T47D (cell line): ENCODE results near the gene MNS1.
"Not testable (repeated sequence)": the region's sequence is repeated elsewhere in the genome, so short reads cannot be mapped to it uniquely, and the experiment has no call there.

ENCODE experiments used
- DNase-seq, 2 experiments: peaks; one replicate each; pipeline versions ENCODE4 v3.0.0 to v3.0.0-alpha.2; 2011 to 2012; ENCODE audit warnings: low read depth in 1 of 2, low spot score in 1 of 2
- JUND ChIP-seq: IDR thresholded peaks from 2 replicates; pipeline ENCODE4 v1.6.1; 2012; ENCODE audit warnings: low read depth
- in situ Hi-C: cut with HindIII; loops from 2 replicates; pipeline ENCODE4 v1.10.0; 2016; ENCODE audit warnings: low sequenced_read_pairs, low pct_unique_long_range_greater_than_20kb

The MNS1 gene

DNA sequence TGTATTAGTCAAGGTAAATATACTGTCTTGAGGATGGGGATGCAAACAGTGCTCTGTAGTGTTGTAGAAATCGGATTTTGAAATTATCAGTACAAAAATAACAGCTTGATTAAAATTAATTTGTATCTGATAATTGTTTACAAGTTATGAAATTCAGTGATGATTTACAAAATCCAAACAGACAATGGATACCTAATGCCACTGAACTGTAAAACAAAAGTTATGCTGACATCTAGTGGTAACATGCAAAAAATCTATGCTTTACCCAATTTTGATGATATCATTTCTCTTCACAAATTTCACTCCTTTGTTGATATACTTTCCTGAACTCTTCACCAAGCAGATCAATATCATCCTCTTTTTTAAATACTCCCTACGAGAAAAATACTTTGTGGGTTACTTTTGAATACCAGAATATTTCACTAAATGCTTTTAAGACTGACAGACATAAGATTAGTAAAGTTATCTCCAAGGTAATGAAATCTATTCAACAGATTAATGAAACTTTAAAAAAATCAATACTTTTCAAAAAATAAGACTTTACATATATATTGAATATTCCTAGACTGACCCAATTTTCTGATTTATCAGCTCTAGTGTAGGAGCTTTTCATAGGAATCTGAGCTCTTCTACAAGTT, 36.0 kb downstream of the MNS1 start:
- no peak for TF ChIP-seq JUND
- in situ Hi-C loops, result no loop called here
- DNase-seq, result peak; percentile 36 to 58

DNA sequence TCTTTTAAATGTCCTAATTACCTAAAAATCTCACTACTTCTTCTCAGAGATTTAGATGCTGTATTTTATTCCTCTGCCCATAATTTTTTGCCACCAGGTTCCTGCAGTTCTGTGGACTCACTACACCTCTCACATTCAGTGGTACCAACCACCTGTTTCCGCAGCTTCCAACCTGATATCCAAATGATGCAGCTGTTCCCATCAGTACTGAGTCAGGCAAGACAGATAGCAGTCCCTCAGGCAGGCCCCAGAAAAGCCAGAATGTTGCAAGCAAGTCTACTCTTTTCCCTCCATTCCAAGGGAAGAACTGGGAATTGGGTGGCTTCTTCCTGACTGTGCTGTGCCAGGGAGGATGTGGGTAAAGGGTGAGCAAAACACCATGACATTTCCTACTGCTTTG, 39.0 kb downstream of the MNS1 start:
- DNase-seq, result no peak
- no peak for TF ChIP-seq JUND
- in situ Hi-C loops, result no loop called here

DNA sequence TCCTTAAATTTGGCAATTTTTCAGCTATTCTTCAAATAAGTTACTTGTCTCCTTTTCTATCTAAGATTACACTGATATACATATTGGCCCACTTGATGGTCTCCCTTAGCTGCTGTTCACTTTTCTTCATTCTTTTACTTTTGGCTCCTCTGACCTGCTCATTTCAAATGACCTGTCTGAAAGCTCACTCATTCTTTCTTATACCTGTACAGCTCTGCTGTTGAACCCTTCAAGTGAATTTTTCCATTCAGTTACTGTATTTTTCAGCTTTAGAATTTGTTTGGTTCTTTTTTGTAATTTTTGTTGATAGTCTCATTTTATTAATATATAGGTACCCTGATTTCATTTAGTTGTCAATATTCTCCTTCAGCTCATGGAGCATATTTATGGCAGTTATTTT, 39.7 kb downstream of the MNS1 start:
- DNase-seq, result no peak
- no peak for TF ChIP-seq JUND
- in situ Hi-C loops, result no loop called here

DNA sequence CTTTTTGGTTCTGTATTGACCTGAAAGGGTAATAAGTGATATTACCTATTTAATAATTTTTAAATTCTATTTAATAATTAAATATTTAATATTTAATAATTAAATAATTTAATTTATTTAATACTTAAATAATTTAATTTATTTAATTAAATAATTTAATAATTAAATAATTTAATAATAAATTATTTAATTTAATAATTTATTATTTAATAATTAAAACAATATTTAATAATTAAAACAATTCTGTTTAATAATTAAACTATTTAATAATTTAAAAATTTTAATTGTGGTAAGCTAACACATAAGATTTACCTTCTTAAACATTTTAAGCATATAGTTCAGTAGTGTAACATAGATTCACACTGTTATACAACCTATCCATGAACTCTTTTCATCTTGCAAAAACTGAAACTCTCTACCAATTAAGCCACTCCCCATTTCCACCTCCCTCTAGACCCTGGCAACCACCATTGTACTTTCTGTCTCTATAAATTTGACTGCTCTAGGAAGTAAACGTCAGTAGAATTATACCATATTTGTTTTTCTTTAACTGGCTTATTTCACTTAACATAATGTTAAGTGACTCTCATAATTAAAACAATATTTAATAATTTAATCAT, 51.7 kb downstream of the MNS1 start:
- in situ Hi-C loops, DNase-seq: not testable (repeated sequence)

DNA sequence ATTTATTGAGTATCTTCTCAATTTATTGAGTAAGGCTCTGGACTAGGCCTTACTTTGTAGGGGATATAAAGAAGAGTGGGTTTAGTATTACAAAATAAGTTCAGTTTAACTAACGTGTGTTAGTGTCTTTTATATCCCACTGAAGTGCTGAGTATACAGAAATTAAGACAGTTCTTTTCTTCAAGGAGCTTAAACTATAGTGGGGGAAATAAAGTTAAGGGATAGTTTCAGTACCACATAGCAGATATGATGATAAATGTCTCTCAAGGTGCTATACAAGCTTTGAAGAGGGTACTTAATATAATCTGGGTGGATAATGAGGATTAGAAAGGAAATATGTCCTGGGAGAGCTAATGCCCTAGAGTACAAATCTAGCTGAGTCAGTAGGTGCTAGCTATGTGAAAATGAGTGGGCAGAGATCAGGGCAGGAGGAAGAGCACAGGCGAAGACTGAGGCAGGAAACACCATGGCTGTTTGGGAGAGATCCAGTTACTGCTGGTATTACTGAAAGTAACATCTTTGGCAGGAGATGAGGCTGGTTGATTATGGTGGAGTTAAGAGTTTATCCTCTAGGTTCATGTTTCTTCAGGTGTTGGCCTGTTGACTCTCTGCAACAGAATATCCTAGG, 53.7 kb downstream of the MNS1 start:
- no peak for TF ChIP-seq JUND
- DNase-seq, result no peak
- in situ Hi-C loops, result no loop called here

DNA sequence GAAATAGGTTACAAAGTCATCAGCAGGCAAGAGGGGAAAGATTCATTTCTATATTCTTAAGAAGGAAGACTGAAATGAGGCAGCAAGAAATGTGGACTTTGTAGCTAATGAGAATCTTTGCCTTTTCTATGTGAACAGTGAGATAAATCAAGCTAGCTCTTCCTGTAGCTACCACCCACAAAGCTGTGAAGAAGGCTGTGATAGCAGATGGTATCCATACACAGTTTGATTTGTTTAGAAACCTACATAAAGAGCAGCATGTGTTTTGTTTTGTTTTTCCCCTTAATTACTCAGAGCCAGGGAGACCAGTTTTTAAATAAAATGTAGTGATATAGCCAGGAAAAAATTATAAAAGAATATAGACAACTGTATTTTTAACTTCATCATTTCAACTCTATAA, 54.2 kb downstream of the MNS1 start:
- TF ChIP-seq JUND, result no peak
- no peak for DNase-seq
- in situ Hi-C loops, result no loop called here

DNA sequence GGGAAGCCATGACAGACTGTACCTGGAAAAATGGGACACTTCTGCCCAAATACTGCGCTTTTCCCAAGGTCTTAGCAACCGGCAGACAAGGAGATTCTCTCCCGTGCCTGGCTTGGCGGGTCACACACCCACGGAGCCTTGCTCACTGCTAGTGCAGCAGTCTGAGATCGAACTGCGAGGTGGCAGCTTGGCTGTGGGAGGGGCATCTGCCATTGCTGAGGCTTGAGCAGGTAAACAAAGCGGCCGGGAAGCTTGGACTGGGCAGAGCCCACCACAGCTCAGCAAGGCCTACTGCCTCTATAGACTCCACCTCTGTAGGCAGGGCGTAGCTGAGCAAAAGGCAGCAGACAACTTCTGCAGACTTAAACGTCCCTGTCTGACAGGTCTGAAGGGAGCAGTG, 65.7 kb downstream of the MNS1 start:
- DNase-seq, result not testable (repeated sequence)

DNA sequence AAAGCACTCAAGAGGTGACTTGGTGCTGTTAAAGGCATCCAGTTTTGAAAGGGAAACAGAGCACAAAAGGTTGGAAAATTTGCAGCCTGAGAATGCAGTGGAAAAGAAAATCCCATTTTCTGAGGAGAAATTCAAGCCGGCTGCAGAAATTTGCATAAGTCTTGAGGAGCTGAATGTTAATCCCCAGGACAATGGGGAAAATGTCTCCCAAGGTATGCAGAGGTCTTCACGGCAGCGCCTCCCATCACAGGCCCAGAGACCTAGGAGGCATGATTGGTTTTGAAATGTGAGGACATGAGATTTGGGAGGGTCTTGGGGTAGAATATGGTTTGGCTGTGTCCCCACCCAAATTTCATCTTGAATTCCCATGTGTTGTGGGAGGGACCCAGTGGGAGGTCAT, 67.6 kb downstream of the MNS1 start:
- DNase-seq, in situ Hi-C loops: not testable (repeated sequence)

More for the DNA sequence above, 65.7 kb downstream of the MNS1 start:
- in situ Hi-C loops, result not testable (repeated sequence)

DNA sequence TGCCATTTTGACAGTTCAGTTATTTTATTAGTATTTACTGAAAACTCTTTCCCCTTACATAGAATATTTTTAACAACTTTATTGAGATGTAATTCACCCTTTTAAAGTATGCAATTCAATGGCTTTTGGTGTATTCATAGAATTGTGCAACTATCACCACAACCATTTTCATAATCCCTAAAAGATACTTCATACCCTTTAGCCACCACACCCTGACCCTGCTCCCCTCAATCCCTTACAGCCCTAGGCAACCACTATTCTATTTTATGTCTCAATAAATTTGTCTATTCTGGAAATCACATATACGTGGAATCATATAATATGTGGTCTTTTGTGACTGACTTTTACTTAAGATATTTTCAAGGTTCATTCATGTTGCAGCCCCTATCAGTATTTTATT, 70.0 kb downstream of the MNS1 start:
- DNase-seq, result no peak
- TF ChIP-seq JUND, result no peak
- in situ Hi-C loops, result no loop called here

DNA sequence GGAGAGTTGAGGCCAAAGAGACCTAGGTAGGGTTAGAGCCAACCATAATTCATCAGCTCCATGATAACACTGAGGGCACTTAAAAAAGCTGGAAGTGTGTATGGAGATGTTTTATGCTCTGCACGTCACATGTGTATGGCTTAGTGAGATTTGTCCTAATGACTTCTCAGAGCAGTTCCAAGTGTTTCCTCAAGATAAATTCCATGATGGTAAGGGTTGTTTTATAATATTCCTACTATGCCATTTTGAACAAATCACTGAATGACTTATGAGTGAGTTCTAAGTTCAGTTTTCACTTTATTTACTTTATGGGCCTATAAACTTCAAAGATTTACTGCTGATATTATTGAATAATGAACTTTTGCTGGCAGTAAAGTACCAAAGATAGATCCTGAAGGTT, 71.7 kb downstream of the MNS1 start:
- in situ Hi-C loops, result no loop called here
- TF ChIP-seq JUND, result no peak

DNA sequence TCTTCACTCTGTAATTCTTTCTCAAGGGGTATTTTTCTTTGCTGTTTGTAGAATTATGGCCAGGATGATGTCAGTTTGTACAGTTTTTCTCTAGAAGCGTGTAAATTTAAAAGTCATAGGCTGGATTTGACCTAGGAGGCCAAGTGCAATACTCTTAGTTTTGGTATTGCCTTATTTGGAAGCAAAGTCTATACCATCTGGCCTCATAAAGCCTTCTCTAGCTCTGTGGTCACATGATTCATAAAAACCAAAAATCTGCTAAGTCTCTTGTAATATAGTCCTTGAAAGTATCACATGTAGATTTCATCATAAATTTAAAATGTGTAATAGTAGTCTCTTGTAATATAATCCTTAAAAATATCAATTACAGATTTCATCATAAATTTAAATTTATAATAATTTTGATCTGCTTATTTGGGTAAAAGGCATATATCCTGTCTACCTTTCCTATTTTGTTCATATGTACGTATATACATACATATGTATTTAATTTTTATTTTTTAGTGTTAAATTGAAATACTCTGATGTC, 74.1 kb downstream of the MNS1 start:
- TF ChIP-seq JUND, result no peak
- DNase-seq, result no peak
- in situ Hi-C loops, result no loop called here

More for the DNA sequence above, 71.7 kb downstream of the MNS1 start:
- DNase-seq, result no peak

DNA sequence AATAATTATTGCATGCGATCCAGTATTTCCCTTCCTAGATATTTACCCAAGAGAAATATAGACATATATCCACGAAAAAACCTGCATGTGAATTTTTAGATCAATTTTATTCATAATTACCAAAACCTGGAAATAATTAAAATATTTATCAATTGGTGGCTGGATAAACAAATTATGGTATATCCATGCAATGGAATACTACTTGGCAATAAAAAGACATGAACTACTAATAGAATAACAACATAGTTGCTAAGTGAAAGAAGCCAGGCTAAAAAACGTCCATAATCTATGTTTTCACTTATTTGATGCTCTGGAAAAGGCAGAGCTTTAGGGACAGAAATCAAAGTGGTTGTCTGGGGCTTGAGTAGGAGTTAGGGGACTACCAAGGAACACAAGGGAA, 79.0 kb downstream of the MNS1 start:
- in situ Hi-C loops, result no loop called here
- DNase-seq, result no peak
- TF ChIP-seq JUND, result no peak

DNA sequence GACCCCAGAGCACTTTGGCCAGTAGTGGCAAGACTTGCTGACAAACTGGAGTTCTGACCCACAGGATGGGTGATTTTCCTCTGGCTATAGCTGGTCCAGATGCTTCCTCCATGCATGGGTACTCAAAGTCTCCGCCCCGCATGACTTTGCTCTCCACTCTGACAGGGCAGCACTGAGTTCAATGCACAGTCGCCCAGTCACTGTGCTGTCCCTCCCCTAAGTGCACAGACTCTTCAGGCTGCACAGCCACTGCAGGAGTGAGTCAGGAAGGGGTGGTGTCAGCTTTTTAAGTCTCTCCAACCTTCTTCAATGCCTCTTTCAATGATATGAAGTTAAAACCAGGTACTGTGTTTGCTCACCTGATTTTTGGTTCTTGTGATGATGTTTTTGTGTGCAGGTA, 81.9 kb downstream of the MNS1 start:
- no peak for DNase-seq
- in situ Hi-C loops, result no loop called here
- TF ChIP-seq JUND, result no peak
